SU-DHL-6 (cell line): ENCODE results near the gene NCOR2.

Experiments
- H2AFZ ChIP-seq: fragments of 200-600 bp; sonication (generic); 2 replicates; pipeline ENCODE4 v1.6.1; 2014; ENCODE audit warnings: low read depth, mild to moderate bottlenecking, moderate library complexity, mixed read lengths, antibody characterized with exemption, low read length; ENCODE audit not compliant: severe bottlenecking
- H3F3A ChIP-seq: fragments of 200-600 bp; shearing (Covaris generic); 2 replicates; pipeline ENCODE4 v1.6.0; 2016; ENCODE audit warnings: antibody characterized with exemption, mild to moderate bottlenecking; ENCODE audit not compliant: insufficient read depth
- H3K27ac ChIP-seq: fragments of 200-600 bp; sonication (generic); 2 replicates; pipeline ENCODE4 v1.5.1; 2016; ENCODE audit warnings: low read depth, mild to moderate bottlenecking, low read length, moderate library complexity, mixed read lengths
- H3K27me3 ChIP-seq: fragments of 200-600 bp; sonication (generic), shearing (Covaris generic); 2 replicates; pipeline ENCODE4 v1.6.0; 2014; ENCODE audit warnings: mild to moderate bottlenecking, low read length
- H3K36me3 ChIP-seq: fragments of 200-600 bp; sonication (generic); 2 replicates; pipeline ENCODE4 v1.6.1; 2014; ENCODE audit warnings: mild to moderate bottlenecking, low read length, mixed read lengths
- H3K4me2 ChIP-seq: fragments of 300-600, 200-600 bp; shearing (Covaris generic), sonication (generic); 2 replicates; pipeline ENCODE4 v1.6.0; 2014; ENCODE audit warnings: low read length, low read depth, mild to moderate bottlenecking; ENCODE audit not compliant: poor library complexity, severe bottlenecking
- H3K4me3 ChIP-seq: fragments of 200-600 bp; sonication (generic); 2 replicates; pipeline ENCODE4 v1.5.1; 2014; ENCODE audit warnings: antibody characterized with exemption, low read length, mild to moderate bottlenecking, mixed read lengths; ENCODE audit not compliant: insufficient read depth, poor library complexity, severe bottlenecking
- H3K79me2 ChIP-seq: fragments of 200-600 bp; sonication (generic); 2 replicates; pipeline ENCODE4 v1.6.1; 2014; ENCODE audit warnings: mild to moderate bottlenecking, low read length, moderate library complexity; ENCODE audit not compliant: insufficient read depth
- H3K9ac ChIP-seq: fragments of 200-600 bp; sonication (generic); 2 replicates; pipeline ENCODE4 v1.7.0; 2014; ENCODE audit warnings: mild to moderate bottlenecking, low read length
- H3K9me2 ChIP-seq: fragments of 200-600 bp; sonication (generic); replicated peaks from 2 replicates; pipeline ENCODE4 v1.6.1; 2014; ENCODE audit warnings: low read length; ENCODE audit not compliant: insufficient read depth
- H3K9me3 ChIP-seq: fragments of 200-600 bp; sonication (generic); 2 replicates; pipeline ENCODE4 v1.6.1; 2014; ENCODE audit warnings: low read length, mixed read lengths; ENCODE audit not compliant: insufficient read depth
- H4K20me1 ChIP-seq: fragments of 200-600 bp; sonication (generic); 2 replicates; pipeline ENCODE4 v1.6.1; 2014; ENCODE audit warnings: low read depth, mild to moderate bottlenecking, antibody characterized with exemption, low read length, moderate library complexity, mixed read lengths
- CTCF ChIP-seq: fragments of 200-600 bp; sonication (generic); IDR thresholded peaks from one replicate; pipeline ENCODE4 v1.5.1; 2017; ENCODE audit warnings: antibody characterized with exemption, mild to moderate bottlenecking, low read length, moderate library complexity; ENCODE audit not compliant: insufficient read depth, poor library complexity, severe bottlenecking
- EZH2phosphoT487 ChIP-seq: fragments of 200-600 bp; sonication (generic), shearing (Covaris generic); conservative IDR thresholded peaks from 2 replicates; pipeline ENCODE4 v1.6.1; 2018; ENCODE audit warnings: mild to moderate bottlenecking, antibody characterized with exemption, low read length, moderate library complexity, mixed read lengths

NCOR2 gene

GRCh38 chr12:124549629-124550028, 17.8 kb downstream of the NCOR2 start:
- peaks cover 75% of the 10 kb centered on the region for H3K79me2 ChIP-seq
- no peak for TF ChIP-seq CTCF
- TF ChIP-seq EZH2phosphoT487 = no peak
- no peak overlapping the region for H3K27ac ChIP-seq
- no peaks in the 10 kb centered on the region for H3F3A ChIP-seq
- H3K9me2 ChIP-seq = no peaks in the 10 kb centered on the region
- no peaks in the 10 kb centered on the region for H3K27me3 ChIP-seq
- H4K20me1 ChIP-seq = peaks cover 10% of the 10 kb centered on the region; the same call in 1 of the 2 replicates
- no peak overlapping the region for H3K4me3 ChIP-seq
- H3K36me3 ChIP-seq = no peaks in the 10 kb centered on the region
- no peak overlapping the region for H2AFZ ChIP-seq
- no peak overlapping the region for H3K9ac ChIP-seq
- H3K9me3 ChIP-seq = no peaks in the 10 kb centered on the region
- no peak overlapping the region for H3K4me2 ChIP-seq

DNA sequence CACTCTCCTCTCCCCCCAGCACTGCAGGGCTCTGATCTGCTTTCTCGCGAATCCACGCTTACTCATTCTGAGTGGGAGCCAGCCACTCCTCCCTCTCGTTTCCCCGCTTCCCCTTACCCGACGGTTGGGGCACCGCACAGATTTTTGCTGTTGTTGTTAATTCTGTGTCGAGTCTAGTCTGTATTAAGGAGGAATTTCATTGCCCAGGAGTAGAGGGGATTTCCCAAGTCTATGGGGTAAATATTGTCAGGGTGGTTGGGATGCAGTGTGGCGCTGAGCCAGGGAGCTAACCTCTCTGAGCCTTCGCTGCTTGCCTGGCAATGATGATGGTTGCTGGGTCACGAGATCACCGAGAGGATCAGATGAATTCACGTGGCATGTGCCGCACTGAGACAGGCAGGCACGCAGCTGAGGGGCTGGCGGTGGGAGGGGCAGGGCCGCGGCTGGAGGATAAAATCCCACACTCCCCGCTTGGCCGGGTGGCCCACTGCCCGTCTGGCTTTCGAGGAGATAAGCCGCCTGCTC, 18.5 kb downstream of the NCOR2 start:
- Histone ChIP-seq H3K27me3 (no peaks in the 10 kb centered on the region), H3K9me3 (no peaks in the 10 kb centered on the region), H3K9ac (no peak overlapping the region), H3K27ac (no peak overlapping the region), H2AFZ (no peak overlapping the region), H4K20me1 (peaks cover 3% of the 10 kb centered on the region; the same call in 1 of the 2 replicates), H3K79me2 (peaks cover 68% of the 10 kb centered on the region), H3K36me3 (no peaks in the 10 kb centered on the region), H3K9me2 (no peaks in the 10 kb centered on the region), H3F3A (no peaks in the 10 kb centered on the region), H3K4me3 (no peak overlapping the region), H3K4me2 (no peak overlapping the region)
- TF ChIP-seq EZH2phosphoT487 (no peak), CTCF (no peak)

GRCh38 chr12:124547626-124548025, 19.8 kb downstream of the NCOR2 start:
- Histone ChIP-seq H3K27me3 (no peaks in the 10 kb centered on the region), H3K9ac (no peak overlapping the region), H3K9me3 (no peaks in the 10 kb centered on the region), H3K27ac (no peak overlapping the region), H3K4me3 (no peak overlapping the region), H4K20me1 (peaks cover 3% of the 10 kb centered on the region; the same call in 1 of the 2 replicates), H3K4me2 (no peak overlapping the region), H3K9me2 (no peaks in the 10 kb centered on the region), H2AFZ (no peak overlapping the region), H3K79me2 (peaks cover 56% of the 10 kb centered on the region), H3K36me3 (no peaks in the 10 kb centered on the region), H3F3A (no peaks in the 10 kb centered on the region)
- TF ChIP-seq CTCF = no peak
- TF ChIP-seq EZH2phosphoT487 = no peak
